ENCODE results near the gene NTF3.

Gene NTF3

GRCh38 chr12:5395443-5396271, 36.3 kb upstream of the NTF3 start:
- TF ChIP-seq, protein P1, sequence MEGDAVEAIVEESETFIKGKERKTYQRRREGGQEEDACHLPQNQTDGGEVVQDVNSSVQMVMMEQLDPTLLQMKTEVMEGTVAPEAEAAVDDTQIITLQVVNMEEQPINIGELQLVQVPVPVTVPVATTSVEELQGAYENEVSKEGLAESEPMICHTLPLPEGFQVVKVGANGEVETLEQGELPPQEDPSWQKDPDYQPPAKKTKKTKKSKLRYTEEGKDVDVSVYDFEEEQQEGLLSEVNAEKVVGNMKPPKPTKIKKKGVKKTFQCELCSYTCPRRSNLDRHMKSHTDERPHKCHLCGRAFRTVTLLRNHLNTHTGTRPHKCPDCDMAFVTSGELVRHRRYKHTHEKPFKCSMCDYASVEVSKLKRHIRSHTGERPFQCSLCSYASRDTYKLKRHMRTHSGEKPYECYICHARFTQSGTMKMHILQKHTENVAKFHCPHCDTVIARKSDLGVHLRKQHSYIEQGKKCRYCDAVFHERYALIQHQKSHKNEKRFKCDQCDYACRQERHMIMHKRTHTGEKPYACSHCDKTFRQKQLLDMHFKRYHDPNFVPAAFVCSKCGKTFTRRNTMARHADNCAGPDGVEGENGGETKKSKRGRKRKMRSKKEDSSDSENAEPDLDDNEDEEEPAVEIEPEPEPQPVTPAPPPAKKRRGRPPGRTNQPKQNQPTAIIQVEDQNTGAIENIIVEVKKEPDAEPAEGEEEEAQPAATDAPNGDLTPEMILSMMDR (IDR thresholded peaks at IDR 0.05; ENCODE audit: borderline replicate concordance, control extremely low read depth, extremely low read depth, insufficient read depth, missing control alignments): no peak
- in situ Hi-C loops (cut with MboI; ENCODE audit: low sequenced_read_pairs, unreplicated experiment): no loop called here
- no peak for DNase-seq (ENCODE audit: low spot score)

GRCh38 chr12:5396541-5396940, 35.4 kb upstream of the NTF3 start:
- no peak for DNase-seq (ENCODE audit: low spot score)
- TF ChIP-seq, protein P1 (IDR thresholded peaks at IDR 0.05; ENCODE audit: borderline replicate concordance, control extremely low read depth, extremely low read depth, insufficient read depth, missing control alignments): no peak
- in situ Hi-C loops (cut with MboI; ENCODE audit: low sequenced_read_pairs, unreplicated experiment): no loop called here

- in situ Hi-C loops (cut with MboI; ENCODE audit: low sequenced_read_pairs, unreplicated experiment): no loop called here
- TF ChIP-seq, protein P1 (IDR thresholded peaks at IDR 0.05; ENCODE audit: borderline replicate concordance, control extremely low read depth, extremely low read depth, insufficient read depth, missing control alignments): no peak
- DNase-seq (ENCODE audit: low spot score): no peak
Observed at GRCh38 chr12:5399266-5399665, 32.6 kb upstream of the NTF3 start.

DNA sequence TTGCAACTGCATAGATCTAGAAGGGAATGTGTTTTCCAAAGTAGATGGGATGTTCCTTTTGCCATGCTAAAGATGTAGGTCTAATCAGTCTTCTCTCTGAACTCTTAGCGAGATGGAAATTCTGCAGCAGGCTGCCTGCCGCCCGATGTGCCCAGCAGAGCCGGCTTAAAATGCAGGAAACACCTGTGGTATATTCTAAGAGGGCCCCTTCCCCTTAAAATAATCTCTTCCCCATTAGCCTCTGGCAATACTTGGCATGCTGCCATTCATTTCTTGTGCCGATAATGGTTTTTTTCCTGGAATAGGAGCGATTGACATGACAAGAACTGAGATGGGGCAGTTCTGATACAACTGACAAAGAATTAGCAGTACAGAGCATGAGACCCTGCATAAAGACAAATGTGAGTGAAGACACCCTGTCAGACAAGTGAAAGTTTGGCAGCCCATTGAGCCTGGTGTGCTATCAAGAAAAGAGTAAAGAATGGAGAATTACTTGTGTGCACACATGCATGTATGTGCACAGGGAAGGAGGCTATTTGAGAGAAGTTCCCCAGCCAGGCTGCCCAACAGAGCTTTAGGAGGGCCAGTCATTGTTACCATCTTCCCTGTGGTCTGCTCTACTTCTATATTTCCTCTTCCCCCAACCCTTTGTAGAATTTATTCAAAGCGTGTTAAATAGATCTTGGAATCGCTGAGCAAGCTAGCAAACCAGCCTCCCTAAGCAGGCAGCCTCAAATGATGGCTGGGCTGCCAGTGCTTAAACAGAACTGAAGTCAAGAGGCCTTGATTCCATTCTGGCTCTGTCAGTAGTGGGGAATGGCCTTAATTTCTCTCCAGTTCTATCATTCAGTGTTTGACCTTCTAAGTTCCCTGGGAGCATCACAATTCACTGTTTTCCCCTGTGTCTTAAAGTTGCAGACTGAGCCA, 29.6 kb upstream of the NTF3 start:
- in situ Hi-C loops (cut with MboI; ENCODE audit: low sequenced_read_pairs, unreplicated experiment): no loop called here
- DNase-seq (ENCODE audit: low spot score): no peak
- TF ChIP-seq, protein P1 (IDR thresholded peaks at IDR 0.05; ENCODE audit: borderline replicate concordance, control extremely low read depth, extremely low read depth, insufficient read depth, missing control alignments): no peak

GRCh38 chr12:5403411-5403810, 28.5 kb upstream of the NTF3 start:
- in situ Hi-C loops (cut with MboI; ENCODE audit: low sequenced_read_pairs, unreplicated experiment): no loop called here
- no peak for DNase-seq (ENCODE audit: low spot score)
- TF ChIP-seq, protein P1 (IDR thresholded peaks at IDR 0.05; ENCODE audit: borderline replicate concordance, control extremely low read depth, extremely low read depth, insufficient read depth, missing control alignments): no peak

DNA sequence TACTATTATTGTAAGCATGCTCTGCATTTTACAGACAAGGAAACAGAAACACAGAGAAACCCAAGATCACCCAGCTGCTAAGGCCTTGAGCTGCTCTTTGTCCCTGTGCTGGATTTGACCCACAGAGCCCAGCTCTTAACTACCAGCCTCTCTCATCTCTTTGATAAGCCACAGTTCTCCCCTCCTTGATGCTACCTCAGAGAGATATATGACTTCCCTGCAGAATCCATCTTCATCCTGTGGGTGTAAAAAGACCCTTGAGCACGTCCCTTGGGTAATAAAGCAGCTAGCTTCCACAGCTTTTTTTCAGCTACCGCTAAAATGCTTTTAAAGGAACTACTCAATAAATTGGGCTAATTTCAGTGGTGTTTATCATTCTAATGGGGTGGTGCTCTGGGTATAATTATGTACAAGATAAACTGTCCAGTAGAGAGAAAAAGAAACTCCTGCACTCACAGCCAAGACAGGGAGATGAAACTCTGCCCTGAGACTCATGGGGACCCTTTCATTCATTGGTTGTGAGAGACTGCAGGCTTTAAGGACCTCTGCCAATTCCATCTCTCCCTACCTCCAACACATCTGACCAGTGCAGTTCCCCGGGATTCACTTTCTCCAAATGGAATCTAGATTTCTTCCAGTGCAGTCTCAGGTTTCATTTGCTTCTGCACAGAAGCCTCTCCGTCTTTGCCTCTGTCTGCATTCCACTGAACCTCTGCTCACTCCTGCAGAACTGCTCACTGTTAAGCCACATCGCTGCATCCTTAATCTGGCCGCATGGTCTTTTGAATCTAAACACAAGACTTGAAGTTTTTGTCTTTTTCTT, 24.7 kb upstream of the NTF3 start:
- TF ChIP-seq, protein P1 (IDR thresholded peaks at IDR 0.05; ENCODE audit: borderline replicate concordance, control extremely low read depth, extremely low read depth, insufficient read depth, missing control alignments): no peak
- DNase-seq (ENCODE audit: low spot score): no peak
- in situ Hi-C loops (cut with MboI; ENCODE audit: low sequenced_read_pairs, unreplicated experiment): no loop called here

All from GM13976 (cell line).